Activated T-cell treated with anti-CD3 and anti-CD28 coated beads, Interleukin-2, amount 50 U/mL, for 4 hours (primary cell): ENCODE data around the gene HEXD. TPM values are rescaled to one million over a fixed set of nuclear protein-coding genes. Genes with fewer than 3 reads are reported as not detected.
"Not testable (repeated sequence)": the region's sequence is repeated elsewhere in the genome, so short reads cannot be mapped to it uniquely, and the experiment has no call there.

Experiments
- ATAC-seq, 2 donors: fragments of 200-7000 bp; cut with Tn5 transposase; one replicate each; pipeline ENCODE4 v1.10.0; 2021
- DNase-seq: peaks from one replicate; pipeline ENCODE4 v3.0.0-alpha.2; 2020
- H3K27me3 Mint-ChIP-seq: one replicate; pipeline ENCODE4 v1.8.0; 2021; ENCODE audit warnings: low read depth, mixed read lengths
- H3K36me3 Mint-ChIP-seq: one replicate; pipeline ENCODE4 v1.8.0; 2022; ENCODE audit warnings: mixed read lengths; ENCODE audit not compliant: insufficient read depth
- H3K4me1 Mint-ChIP-seq: one replicate; pipeline ENCODE4 v1.8.0; 2021; ENCODE audit warnings: low read depth, mixed read lengths
- H3K4me3 Mint-ChIP-seq: one replicate; pipeline ENCODE4 v1.8.0; 2021; ENCODE audit warnings: mild to moderate bottlenecking, moderate library complexity, mixed read lengths
- H3K9me3 Mint-ChIP-seq: one replicate; pipeline ENCODE4 v1.8.0; 2021; ENCODE audit warnings: mixed read lengths
- total RNA-seq, 3 donors: library from RNA; stranded (reverse); gene quantifications; one replicate each; pipeline ENCODE4 v1.2.1, GENCODE V29; 2021

Gene HEXD
- total RNA-seq, 3 donors from 2014 or later = 16.5 to 19.9 (median 19.0) TPM

- H3K36me3 Mint-ChIP-seq = peaks cover 9% of the 10 kb centered on the region
- ATAC-seq (no peak), DNase-seq (no peak)
- H3K4me1 Mint-ChIP-seq = peaks cover 14% of the 10 kb centered on the region
- H3K27me3 Mint-ChIP-seq = no peaks in the 10 kb centered on the region
- H3K9me3 Mint-ChIP-seq = no peaks in the 10 kb centered on the region
- no peak overlapping the region for H3K4me3 Mint-ChIP-seq
Observed at GRCh38 chr17:82399601-82400101, 18.5 kb upstream of the HEXD start.

DNA sequence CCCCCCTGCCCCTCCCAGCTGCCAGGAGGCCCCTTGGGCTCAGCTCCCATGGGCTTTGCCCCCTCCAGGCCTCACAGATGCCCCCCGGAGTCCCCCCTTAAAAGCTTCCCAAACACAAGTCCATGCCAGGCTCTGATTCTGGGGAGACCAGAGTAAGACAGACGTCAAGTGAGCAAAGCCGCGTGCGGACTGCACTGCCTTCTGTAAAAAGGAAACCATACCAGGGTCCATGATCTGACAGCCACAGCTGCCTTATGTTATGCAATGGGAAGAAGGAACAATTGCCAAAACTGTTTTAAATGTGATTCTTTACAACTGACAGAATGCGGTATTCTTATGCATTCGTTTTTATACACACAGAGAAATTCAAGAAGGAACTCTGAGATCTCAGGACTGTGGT lies 17.9 kb upstream of the HEXD start:
- Mint-ChIP-seq H3K36me3 (peaks cover 9% of the 10 kb centered on the region), H3K4me3 (no peak overlapping the region), H3K9me3 (no peaks in the 10 kb centered on the region), H3K4me1 (peaks cover 14% of the 10 kb centered on the region), H3K27me3 (no peaks in the 10 kb centered on the region)
- ATAC-seq = no peak
- DNase-seq = no peak

- Mint-ChIP-seq H3K27me3 (no peaks in the 10 kb centered on the region), H3K4me1 (peaks cover 14% of the 10 kb centered on the region), H3K9me3 (no peaks in the 10 kb centered on the region), H3K36me3 (peaks cover 9% of the 10 kb centered on the region), H3K4me3 (peak overlapping the region; percentile 69)
- DNase-seq (peak; percentile 29), ATAC-seq (peak; percentile 89 to 92)
Observed at GRCh38 chr17:82400830-82401229, 17.3 kb upstream of the HEXD start.

GRCh38 chr17:82402865-82403264 lies 15.3 kb upstream of the HEXD start:
- no peak overlapping the region for H3K4me3 Mint-ChIP-seq
- H3K9me3 Mint-ChIP-seq = no peaks in the 10 kb centered on the region
- ATAC-seq (no peak), DNase-seq (no peak)
- H3K27me3 Mint-ChIP-seq = no peaks in the 10 kb centered on the region
- peaks cover 8% of the 10 kb centered on the region for H3K36me3 Mint-ChIP-seq
- H3K4me1 Mint-ChIP-seq = peaks cover 14% of the 10 kb centered on the region

DNA sequence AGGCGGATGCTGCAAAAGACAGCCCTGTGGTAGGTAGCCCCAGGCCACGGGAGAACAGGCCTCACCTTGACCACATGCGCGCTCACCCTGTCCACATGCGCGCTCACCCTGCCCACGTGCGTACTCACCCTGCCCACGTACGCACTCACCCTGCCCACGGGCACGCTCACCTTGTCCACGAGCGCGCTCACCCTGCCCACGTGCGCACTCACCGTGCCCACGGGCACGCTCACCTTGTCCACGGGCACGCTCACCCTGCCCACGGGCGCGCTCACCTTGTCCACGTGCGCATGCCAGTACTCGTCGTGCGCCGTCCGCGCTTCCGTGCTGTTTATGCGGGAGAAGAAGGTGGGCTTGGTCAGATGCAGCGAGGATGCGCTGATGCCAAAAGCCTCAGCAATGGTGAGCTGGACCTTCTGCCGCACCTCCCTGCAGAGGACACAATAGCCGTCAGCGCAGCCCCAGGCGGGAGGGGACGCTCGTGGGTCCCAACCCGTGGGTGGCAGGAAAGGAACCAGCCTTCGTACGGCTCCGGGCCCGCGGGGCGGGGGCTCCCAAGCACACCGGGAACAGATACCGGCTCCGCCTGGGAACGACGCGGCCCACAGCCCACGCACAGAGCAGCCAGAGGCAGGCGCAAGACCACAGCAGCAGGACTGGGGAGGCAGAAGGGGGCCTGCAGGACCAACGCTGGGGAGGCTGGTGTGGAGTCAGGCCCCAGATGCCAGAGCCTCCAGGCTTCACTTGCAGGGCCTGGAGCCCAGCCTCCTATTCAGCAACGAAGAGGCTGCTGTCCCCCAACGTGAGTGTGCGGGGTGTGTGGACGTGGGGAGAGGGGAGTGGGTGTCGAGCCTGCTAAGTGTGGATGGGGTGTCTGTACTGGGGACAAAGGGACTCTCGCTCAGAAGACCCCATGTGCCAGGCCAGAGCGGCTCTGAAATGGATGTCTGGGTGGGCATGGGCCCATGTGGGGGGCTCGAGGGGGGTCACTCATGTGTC lies 14.2 kb upstream of the HEXD start:
- Mint-ChIP-seq H3K27me3 (no peaks in the 10 kb centered on the region), H3K36me3 (peaks cover 9% of the 10 kb centered on the region), H3K4me1 (peaks cover 14% of the 10 kb centered on the region), H3K9me3 (no peaks in the 10 kb centered on the region), H3K4me3 (no peak overlapping the region)
- ATAC-seq (no peak), DNase-seq (no peak)

DNA sequence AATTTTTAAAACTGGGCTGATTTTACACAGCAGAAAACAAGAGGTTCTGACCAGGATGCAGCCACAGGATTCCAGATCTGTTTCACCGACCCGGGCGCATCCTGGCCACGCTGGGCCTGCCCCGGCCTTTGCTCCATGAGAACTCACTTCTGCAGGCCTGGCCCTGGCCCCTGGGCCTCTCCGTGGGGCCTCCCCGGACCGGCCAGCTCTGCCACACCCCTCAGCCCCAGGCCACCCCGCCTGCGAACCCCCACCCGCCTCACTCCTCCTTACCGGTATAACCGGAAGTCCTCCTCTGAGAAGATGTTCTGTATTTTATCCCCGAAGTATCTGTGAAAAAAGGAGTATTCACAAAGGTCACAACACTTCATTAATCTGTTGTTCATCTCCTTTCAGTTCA lies 13.1 kb upstream of the HEXD start:
- Mint-ChIP-seq H3K27me3 (no peaks in the 10 kb centered on the region), H3K4me1 (peaks cover 14% of the 10 kb centered on the region), H3K4me3 (no peak overlapping the region), H3K36me3 (peaks cover 13% of the 10 kb centered on the region), H3K9me3 (no peaks in the 10 kb centered on the region)
- DNase-seq = no peak
- ATAC-seq = no peak

GRCh38 chr17:82406131-82406671 lies 11.9 kb upstream of the HEXD start:
- ATAC-seq = no peak
- no peak for DNase-seq
- H3K4me1 Mint-ChIP-seq = peaks cover 7% of the 10 kb centered on the region
- H3K36me3 Mint-ChIP-seq = peaks cover 10% of the 10 kb centered on the region
- no peaks in the 10 kb centered on the region for H3K9me3 Mint-ChIP-seq
- H3K27me3 Mint-ChIP-seq = no peaks in the 10 kb centered on the region
- H3K4me3 Mint-ChIP-seq = no peak overlapping the region

GRCh38 chr17:82407255-82407654 lies 10.9 kb upstream of the HEXD start:
- ATAC-seq = no peak
- no peaks in the 10 kb centered on the region for H3K27me3 Mint-ChIP-seq
- no peaks in the 10 kb centered on the region for H3K4me1 Mint-ChIP-seq
- H3K4me3 Mint-ChIP-seq = no peak overlapping the region
- no peak for DNase-seq
- H3K36me3 Mint-ChIP-seq = peaks cover 10% of the 10 kb centered on the region
- no peaks in the 10 kb centered on the region for H3K9me3 Mint-ChIP-seq

DNA sequence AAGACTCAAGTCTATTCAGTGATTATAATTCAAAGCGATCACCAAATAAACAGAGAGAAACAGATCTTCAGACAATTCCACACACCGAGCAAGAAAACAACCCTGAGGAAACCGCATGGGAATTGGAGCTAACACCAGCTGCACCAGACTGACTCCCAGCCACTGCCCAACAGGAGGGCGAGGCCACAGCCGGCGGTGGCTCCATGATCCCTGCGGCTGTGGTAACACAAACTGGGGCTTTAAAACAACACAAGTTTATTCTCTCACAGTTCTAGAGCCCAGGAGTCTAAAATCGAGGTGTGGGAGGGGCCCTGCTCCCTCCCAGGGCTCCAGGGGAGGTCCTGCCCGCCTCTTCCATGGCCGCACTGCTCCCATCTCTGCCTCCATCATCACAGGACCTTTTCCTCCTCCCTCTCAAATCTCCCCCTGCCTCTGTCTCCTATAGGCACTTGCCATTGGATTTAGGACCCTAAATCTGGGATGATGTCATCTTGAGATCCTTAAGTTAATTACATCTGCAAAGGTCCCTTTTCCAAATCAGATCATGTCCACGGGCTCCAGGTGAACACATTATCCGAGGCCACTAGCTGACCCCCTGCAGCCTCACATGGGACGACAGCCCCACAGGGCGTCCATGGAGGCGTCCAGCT lies 9.7 kb upstream of the HEXD start:
- Mint-ChIP-seq H3K36me3 (peaks cover 10% of the 10 kb centered on the region), H3K27me3 (no peaks in the 10 kb centered on the region), H3K9me3 (no peaks in the 10 kb centered on the region), H3K4me1 (peaks cover 2% of the 10 kb centered on the region), H3K4me3 (no peak overlapping the region)
- ATAC-seq (no peak), DNase-seq (no peak)

- Mint-ChIP-seq H3K9me3 (no peaks in the 10 kb centered on the region), H3K4me3 (no peak overlapping the region), H3K27me3 (no peaks in the 10 kb centered on the region), H3K4me1 (peaks cover 2% of the 10 kb centered on the region), H3K36me3 (peaks cover 10% of the 10 kb centered on the region)
- DNase-seq = no peak
- no peak for ATAC-seq
Observed at GRCh38 chr17:82408938-82409318, 9.2 kb upstream of the HEXD start.

- H3K36me3 Mint-ChIP-seq = peaks cover 12% of the 10 kb centered on the region
- H3K4me1 Mint-ChIP-seq = peaks cover 11% of the 10 kb centered on the region
- H3K27me3 Mint-ChIP-seq = no peaks in the 10 kb centered on the region
- H3K4me3 Mint-ChIP-seq = no peak overlapping the region
- H3K9me3 Mint-ChIP-seq = no peaks in the 10 kb centered on the region
- DNase-seq (no peak), ATAC-seq (no peak)
Observed at GRCh38 chr17:82410014-82410716, 8.0 kb upstream of the HEXD start.

- no peaks in the 10 kb centered on the region for H3K9me3 Mint-ChIP-seq
- ATAC-seq = no peak
- no peak for DNase-seq
- H3K36me3 Mint-ChIP-seq = peaks cover 12% of the 10 kb centered on the region
- H3K4me1 Mint-ChIP-seq = peaks cover 14% of the 10 kb centered on the region
- H3K27me3 Mint-ChIP-seq = no peaks in the 10 kb centered on the region
- H3K4me3 Mint-ChIP-seq = no peak overlapping the region
Observed at GRCh38 chr17:82411396-82412053, 6.6 kb upstream of the HEXD start.

DNA sequence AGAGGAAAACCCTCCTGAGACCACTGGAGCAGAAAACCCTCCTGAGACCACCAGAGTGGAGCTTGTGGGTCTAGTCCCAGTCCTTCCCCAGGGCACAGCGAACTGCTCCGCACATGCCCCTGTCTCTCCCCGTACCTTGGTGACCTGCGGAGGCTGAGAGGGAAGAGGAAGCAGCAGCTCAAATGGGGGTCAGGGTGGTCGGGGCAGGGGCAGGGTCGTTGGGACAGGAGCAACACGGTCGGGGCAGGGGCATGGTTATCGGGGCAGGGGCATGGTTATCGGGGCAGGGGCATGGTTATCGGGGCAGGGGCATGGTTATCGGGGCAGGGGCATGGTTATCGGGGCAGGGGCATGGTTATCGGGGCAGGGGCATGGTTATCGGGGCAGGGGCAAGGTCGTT lies 6.1 kb upstream of the HEXD start:
- H3K27me3 Mint-ChIP-seq, H3K9me3 Mint-ChIP-seq, ATAC-seq, DNase-seq, H3K4me3 Mint-ChIP-seq: not testable (repeated sequence)
- Mint-ChIP-seq H3K36me3 (peaks cover 12% of the 10 kb centered on the region), H3K4me1 (peaks cover 14% of the 10 kb centered on the region)
